NK-92 treated with Interleukin-12 subunit alpha and Interleukin-12 subunit beta, amount 100 ng/mL, for 24 hours (cell line): ENCODE data around the gene KREMEN2.
"Not testable (repeated sequence)": the region's sequence is repeated elsewhere in the genome, so short reads cannot be mapped to it uniquely, and the experiment has no call there.

Experiments
- DNase-seq: peaks from one replicate; lab custom pipeline; 2025; lab: John Stamatoyannopoulos, UW

KREMEN2 gene

DNA sequence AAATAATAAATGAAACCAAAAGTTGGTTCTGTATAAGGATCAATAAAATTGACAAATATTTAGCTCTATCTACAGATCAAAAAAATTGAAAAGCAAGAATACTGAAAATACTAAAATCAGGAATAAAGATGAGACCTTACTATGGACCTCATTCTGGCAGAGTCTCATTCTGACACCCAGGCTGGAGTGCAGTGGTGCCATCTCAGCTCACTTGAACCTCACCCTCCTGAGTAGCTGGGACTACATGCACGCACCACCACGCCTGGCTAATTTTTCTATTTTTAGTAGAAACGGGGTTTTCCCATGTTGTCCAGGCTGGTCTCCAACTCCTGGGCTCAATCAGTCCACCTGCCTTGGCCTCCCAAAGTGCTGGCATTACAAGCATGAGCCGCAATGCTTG lies 22.0 kb upstream of the KREMEN2 start:
- DNase-seq = no peak

- not testable (repeated sequence) for DNase-seq
Observed at GRCh38 chr16:2943716-2944115, 20.4 kb upstream of the KREMEN2 start.

GRCh38 chr16:2946649-2947048 lies 17.4 kb upstream of the KREMEN2 start:
- DNase-seq = no peak

DNA sequence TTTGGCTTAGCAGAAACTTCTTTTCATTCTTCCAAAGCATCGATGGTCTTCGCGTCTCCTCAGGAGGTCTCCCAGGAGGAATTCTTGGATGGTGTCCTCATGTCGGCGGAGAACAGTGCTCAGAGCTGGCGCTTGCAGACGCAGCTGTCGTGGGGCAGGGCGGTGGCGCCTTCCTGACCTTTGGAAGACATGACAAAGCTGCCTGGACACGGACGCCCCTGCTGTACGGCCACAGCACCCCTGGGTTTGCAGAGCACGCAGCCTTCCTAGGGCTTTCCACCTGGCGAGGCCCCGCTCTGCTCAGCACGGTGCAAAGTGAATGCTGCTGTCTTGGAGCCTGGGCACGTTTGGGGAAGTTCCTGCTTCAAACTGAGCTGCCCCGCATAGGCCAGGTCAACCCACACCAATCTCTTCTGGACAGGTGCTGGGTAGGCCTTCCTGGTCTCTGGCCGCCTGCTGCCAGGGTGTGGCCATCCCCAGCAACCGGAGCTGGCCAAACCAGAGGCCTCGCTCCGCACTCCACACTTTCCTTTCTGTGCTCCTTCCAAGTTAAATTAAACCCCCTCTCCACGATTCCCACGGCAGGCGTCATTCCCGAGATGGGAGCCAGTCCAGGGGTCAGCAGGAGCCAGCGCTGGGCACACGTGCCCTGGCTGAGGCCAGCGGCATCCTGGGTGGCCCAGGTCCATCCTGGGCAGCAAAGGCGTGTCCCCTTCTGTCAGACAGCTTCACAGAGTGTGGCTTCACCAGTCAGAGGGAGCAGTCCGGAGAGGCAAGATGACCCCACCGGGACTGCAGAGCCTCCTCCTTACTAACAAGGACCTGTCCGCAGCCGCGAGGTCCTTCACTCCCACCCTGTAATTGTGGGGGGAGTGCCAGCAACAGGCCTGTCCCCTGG lies 15.0 kb upstream of the KREMEN2 start:
- no peak for DNase-seq

DNA sequence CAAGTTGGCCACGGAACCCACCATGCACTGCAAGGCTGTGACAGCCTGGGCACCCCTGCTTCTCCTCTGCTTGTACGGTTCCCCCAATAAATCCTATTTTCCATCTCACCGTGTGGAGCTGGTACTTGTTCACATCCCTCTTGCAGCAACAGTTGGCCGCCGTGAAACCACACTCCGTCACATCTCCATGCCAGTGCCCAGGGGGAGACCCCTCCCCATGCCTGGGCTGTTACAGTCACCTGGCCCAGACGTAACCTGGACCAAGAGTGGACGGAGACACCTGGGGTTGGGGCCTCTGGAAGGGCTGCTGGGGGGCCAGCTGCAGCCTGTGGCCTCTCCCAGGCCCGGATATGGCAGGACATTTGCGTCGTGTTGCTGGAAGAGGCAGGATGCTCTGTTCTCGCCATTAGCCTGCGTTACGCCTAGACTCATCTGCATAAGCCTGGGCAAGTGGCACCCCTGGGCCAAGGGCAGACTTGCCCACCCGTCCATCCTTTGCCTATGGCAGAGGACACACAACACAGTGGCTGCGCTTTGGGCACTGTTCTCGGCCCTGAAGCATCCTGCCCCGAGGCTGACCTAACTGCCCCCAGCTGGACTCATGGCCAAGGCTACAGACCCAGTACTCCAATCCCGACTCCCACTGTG lies 14.2 kb upstream of the KREMEN2 start:
- DNase-seq = no peak

DNA sequence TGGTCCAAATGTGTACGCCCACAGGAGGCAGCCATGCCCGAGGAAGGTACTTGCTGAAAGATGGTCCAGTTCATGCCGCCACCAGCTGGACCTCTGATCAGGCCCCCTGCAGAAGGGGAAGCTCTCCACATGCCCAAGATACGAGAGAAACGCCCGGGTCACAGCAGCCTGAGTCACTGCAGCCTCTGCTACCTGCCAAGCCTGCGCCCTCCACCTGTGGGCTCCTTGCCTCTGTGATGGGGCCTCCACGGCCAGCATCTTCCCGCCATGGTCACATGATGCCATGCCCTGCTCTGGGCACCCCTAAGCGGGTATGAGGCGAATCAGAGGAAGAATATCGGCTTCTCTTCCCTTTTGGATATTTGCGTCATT lies 13.7 kb upstream of the KREMEN2 start:
- DNase-seq = no peak

GRCh38 chr16:2950773-2951172 lies 13.3 kb upstream of the KREMEN2 start:
- no peak for DNase-seq

- no peak for DNase-seq
Observed at GRCh38 chr16:2952679-2953078, 11.4 kb upstream of the KREMEN2 start.

GRCh38 chr16:2953706-2954627 lies 10.1 kb upstream of the KREMEN2 start:
- no peak for DNase-seq

- no peak for DNase-seq
Observed at GRCh38 chr16:2954656-2955381, 9.3 kb upstream of the KREMEN2 start.

- no peak for DNase-seq
Observed at GRCh38 chr16:2955438-2955778, 8.7 kb upstream of the KREMEN2 start.

- no peak for DNase-seq
Observed at GRCh38 chr16:2955779-2956578, 8.1 kb upstream of the KREMEN2 start.

DNA sequence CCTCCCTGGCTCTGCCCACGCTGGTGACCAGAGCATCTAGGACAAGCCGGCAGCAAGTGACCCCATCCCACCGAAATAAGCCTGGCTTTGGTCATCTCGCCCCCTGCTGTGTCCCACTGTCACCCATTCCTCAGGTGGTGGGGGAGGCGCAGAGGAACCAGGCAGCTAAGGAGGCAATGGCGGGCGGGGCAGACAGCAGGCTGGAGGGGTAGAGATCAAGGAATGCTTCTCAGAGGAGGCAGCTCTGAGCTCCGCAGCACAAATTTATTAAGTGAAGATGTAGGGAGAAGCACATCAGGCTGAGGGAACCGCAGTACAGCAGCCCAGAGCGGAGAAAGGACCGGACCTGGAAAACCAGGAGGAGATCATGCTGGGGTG lies 7.5 kb upstream of the KREMEN2 start:
- no peak for DNase-seq

GRCh38 chr16:2959206-2959605 lies 4.9 kb upstream of the KREMEN2 start:
- no peak for DNase-seq

GRCh38 chr16:2960183-2961010 lies 3.7 kb upstream of the KREMEN2 start:
- no peak for DNase-seq

GRCh38 chr16:2962334-2963073 lies 1.6 kb upstream of the KREMEN2 start:
- DNase-seq = no peak

DNA sequence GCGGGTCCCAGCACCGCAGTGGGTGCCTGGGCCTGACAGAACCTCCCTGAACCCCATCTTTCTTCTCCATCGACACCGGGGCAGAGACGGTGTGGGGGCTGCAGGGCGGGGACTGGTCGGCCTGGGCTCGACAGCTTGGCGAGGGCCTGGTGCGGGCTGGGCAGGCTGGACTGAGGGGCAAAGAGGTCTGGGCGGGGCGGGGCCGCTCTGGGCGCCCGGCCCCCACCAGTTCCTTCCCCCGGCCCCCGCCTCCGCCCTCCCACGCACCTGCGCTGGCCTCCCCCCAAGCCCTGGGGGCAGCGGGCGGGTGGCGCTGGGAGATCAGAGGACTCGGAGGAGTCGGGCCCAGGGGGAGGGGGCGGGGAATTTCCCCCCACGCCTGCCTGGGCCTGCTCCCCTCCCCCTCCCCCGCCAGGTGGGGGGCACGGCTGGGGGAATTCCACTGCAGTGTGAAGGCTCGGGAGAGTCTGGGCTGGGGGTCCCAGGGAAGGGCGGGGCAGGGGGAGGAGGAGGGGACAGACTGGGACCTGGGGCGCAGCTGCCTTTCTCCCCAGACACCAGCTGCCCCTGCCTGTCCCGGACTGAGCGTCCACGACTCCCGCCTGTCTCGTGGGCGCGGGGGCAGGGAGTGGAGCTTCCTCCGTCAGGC lies 877 bp upstream of the KREMEN2 start:
- DNase-seq = no peak

DNA sequence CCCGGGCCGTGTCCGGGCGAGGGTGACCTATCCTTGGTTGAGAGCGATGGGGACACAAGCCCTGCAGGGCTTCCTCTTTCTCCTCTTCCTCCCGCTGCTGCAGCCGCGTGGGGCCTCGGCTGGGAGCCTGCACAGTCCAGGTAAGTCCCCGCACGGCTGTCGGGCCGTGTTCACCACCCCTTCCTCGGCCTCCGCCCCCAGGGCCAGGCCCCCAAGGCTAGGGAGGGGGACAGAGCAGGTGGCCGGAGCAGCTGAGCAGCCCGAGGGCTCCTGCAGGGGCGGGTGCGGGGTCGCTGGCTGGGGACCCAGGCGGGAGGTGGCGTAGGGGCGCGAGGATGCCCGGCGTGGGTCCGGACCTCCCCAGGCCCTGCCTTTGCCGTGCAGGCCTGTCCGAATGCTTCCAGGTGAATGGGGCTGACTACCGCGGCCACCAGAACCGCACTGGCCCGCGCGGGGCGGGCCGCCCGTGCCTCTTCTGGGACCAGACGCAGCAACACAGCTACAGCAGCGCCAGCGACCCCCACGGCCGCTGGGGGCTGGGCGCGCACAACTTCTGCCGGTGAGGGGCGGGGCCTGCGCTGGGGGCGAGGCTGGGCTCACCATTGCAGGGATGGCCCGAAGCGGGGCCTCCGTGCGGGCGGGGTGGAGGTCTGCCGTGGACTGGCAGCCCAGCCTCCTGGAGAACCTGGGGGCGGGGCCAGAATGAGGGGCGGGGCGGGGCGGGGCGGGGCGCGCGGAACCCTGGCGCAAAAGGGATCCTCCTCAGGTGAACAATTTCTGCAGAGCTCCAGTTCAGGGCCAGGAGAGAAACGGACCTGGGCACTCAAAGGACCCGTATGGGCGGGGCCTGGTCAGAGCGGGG lies 631 bp downstream of the KREMEN2 start:
- DNase-seq = no peak
